HCT116 (cell line): ENCODE results near the gene GLB1L.

Experiments
- CEBPB ChIP-seq: IDR thresholded peaks from 2 replicates; pipeline ENCODE4 v1.6.1; 2012; ENCODE audit warnings: low read depth
- EZH2 ChIP-seq: fragments of 200-600 bp; sonication (generic); IDR thresholded peaks from 2 replicates; pipeline ENCODE4 v1.6.1; 2017; ENCODE audit warnings: antibody characterized with exemption, mixed run types
- JUND ChIP-seq: IDR thresholded peaks from 2 replicates; pipeline ENCODE4 v1.6.1; 2012
- POLR2A ChIP-seq: IDR thresholded peaks from 2 replicates; pipeline ENCODE4 v1.7.0; 2011; ENCODE audit warnings: borderline replicate concordance; ENCODE audit not compliant: insufficient read depth, insufficient read length; ENCODE audit errors: extremely low read depth
- POLR2AphosphoS5 ChIP-seq: IDR thresholded peaks from 2 replicates; pipeline ENCODE4 v1.6.1; 2011; ENCODE audit warnings: mild to moderate bottlenecking, low read depth, low read length, moderate library complexity
- RAD21 ChIP-seq: IDR thresholded peaks from 2 replicates; pipeline ENCODE4 v1.6.1; 2012; ENCODE audit warnings: low read depth, mild to moderate bottlenecking
- SP1 ChIP-seq: IDR thresholded peaks from 2 replicates; pipeline ENCODE4 v1.6.1; 2012; ENCODE audit warnings: low read depth
- TCF7L2 ChIP-seq: IDR thresholded peaks from 2 replicates; pipeline ENCODE4 v1.7.0; 2011; ENCODE audit warnings: borderline replicate concordance, inconsistent platforms; ENCODE audit not compliant: insufficient read depth, insufficient read length; ENCODE audit errors: extremely low read depth
- ZFX ChIP-seq: fragments of 450-650 bp; IDR thresholded peaks from 2 replicates; pipeline ENCODE4 v1.6.1; 2017
- ZNF274 ChIP-seq: fragments of 200-500 bp; sonication (Bioruptor generic); IDR thresholded peaks from 2 replicates; pipeline ENCODE4 v1.6.1; 2014; ENCODE audit warnings: mild to moderate bottlenecking, low read depth, low read length, inconsistent platforms
- TF ChIP-seq, protein P1 (sequence below), 3 experiments: fragments of 200-600 bp in 1 of 3; sonication (generic) in 1 of 3; IDR thresholded peaks in 2 of 3; conservative IDR thresholded peaks in 1 of 3; 2 replicates each; pipeline ENCODE4 v1.5.1; 2012 to 2017; ENCODE audit warnings: low read depth in 2 of 3, low read length in 2 of 3, antibody characterized with exemption in 1 of 3, borderline replicate concordance in 1 of 3, control low read depth in 1 of 3, mild to moderate bottlenecking in 1 of 3, mixed read lengths in 1 of 3, mixed run types in 1 of 3, moderate library complexity in 1 of 3; ENCODE audit not compliant: insufficient read depth in 1 of 3
- TF ChIP-seq, protein P2 (sequence below): IDR thresholded peaks from 2 replicates; pipeline ENCODE4 v1.6.1; 2012

DNA sequence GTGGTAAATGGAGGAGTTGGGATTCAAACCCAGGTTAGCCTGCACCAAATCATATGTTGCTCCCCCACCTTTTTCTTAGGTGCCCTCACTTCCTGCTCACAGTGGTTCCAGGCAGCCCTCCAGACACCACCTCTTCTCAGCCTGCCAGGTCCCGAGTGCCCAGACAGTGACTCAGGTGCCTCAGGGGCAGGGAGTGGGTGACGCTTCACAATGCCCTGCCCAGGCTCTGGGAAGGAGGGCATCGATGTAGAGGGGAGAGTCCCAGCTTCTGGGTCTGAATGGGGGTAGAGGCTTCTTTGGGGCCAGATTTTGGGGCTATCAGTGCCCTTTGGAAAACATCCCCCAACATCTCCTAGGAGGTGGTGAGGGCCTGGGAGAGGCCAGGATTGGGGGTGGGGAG lies 28.7 kb upstream of the GLB1L start:
- no peak for TF ChIP-seq ZNF274
- TF ChIP-seq, protein P1, sequence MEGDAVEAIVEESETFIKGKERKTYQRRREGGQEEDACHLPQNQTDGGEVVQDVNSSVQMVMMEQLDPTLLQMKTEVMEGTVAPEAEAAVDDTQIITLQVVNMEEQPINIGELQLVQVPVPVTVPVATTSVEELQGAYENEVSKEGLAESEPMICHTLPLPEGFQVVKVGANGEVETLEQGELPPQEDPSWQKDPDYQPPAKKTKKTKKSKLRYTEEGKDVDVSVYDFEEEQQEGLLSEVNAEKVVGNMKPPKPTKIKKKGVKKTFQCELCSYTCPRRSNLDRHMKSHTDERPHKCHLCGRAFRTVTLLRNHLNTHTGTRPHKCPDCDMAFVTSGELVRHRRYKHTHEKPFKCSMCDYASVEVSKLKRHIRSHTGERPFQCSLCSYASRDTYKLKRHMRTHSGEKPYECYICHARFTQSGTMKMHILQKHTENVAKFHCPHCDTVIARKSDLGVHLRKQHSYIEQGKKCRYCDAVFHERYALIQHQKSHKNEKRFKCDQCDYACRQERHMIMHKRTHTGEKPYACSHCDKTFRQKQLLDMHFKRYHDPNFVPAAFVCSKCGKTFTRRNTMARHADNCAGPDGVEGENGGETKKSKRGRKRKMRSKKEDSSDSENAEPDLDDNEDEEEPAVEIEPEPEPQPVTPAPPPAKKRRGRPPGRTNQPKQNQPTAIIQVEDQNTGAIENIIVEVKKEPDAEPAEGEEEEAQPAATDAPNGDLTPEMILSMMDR (IDR thresholded peaks at IDR 0.05 in 2 of 3, conservative IDR thresholded peaks at IDR 0.05 in 1 of 3; ENCODE audit: borderline replicate concordance in 1 of 3, insufficient read depth in 1 of 3, low read depth in 2 of 3, low read length in 2 of 3) = no peak
- TF ChIP-seq POLR2AphosphoS5 = peak; percentile 40; the same call in 1 of the 2 replicates
- TF ChIP-seq POLR2A = no peak
- no peak for TF ChIP-seq JUND
- TF ChIP-seq RAD21 = no peak
- no peak for TF ChIP-seq TCF7L2
- TF ChIP-seq, protein P2, sequence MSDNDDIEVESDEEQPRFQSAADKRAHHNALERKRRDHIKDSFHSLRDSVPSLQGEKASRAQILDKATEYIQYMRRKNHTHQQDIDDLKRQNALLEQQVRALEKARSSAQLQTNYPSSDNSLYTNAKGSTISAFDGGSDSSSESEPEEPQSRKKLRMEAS = no peak
- TF ChIP-seq SP1 = no peak
- TF ChIP-seq CEBPB = no peak
- no peak for TF ChIP-seq ZFX
- no peak for TF ChIP-seq EZH2
